HCT116 (cell line): ENCODE results near the gene PDRG1. TPM values are rescaled to one million over a fixed set of nuclear protein-coding genes. Genes with fewer than 3 reads are reported as not detected.

Experiments used
- ATAC-seq: fragments of 200-7000 bp; cut with Tn5 transposase; 2 replicates; pipeline ENCODE4 v1.9.1; 2020; ENCODE audit warnings: mild to moderate bottlenecking, moderate library complexity
- BruUV-seq: library from RNA; stranded (reverse); fragments of 400-500 nt; replicated peaks from 2 replicates; lab custom pipeline; 2021; lab: Mats Ljungman, UMichigan
- CTCF ChIA-PET: fragments of 300-600 bp; sonication (Branson Sonifier 250); formaldehyde crosslinking; loops from one replicate; lab custom pipeline; 2021; ENCODE audit warnings: antibody characterized with exemption; lab: Charles Lee
- POLR2A ChIA-PET: fragments of 300-600, 350-600 bp; sonication (Branson Sonifier 250); formaldehyde crosslinking; loops from one replicate; lab custom pipeline; 2021; ENCODE audit warnings: antibody characterized with exemption; lab: Charles Lee
- RAD21 ChIA-PET, 2 experiments: fragments of 300-600 bp; sonication (Branson Sonifier 250); formaldehyde crosslinking; loops; one replicate each; lab custom pipeline; 2023; ENCODE audit warnings: low total read pairs in 2 of 2; ENCODE audit not compliant: uncharacterized antibody in 2 of 2, unreplicated experiment in 2 of 2, low non-redundant PET in 1 of 2; lab: Charles Lee
- DNase-seq: peaks from one replicate; pipeline ENCODE4 v3.0.0-alpha.2; 2010; ENCODE audit warnings: low read depth, low spot score
- H2AFZ ChIP-seq: fragments of 200-600 bp; shearing (Covaris generic), sonication (generic); 2 replicates; pipeline ENCODE4 v1.6.1; 2017; ENCODE audit warnings: low read depth, mixed run types, mixed read lengths, antibody characterized with exemption, low read length; ENCODE audit not compliant: poor library complexity, severe bottlenecking
- H3K27ac ChIP-seq: 2 replicates; pipeline ENCODE4 v1.5.1; 2012; ENCODE audit warnings: low read depth, low read length
- H3K27me3 ChIP-seq: fragments of 200-600 bp; sonication (generic); 2 replicates; pipeline ENCODE4 v1.6.1; 2016; ENCODE audit warnings: mixed run types, low read length, mixed read lengths; ENCODE audit not compliant: insufficient read depth
- H3K36me3 ChIP-seq, 2 experiments: fragments of 200-500 bp in 1 of 2; fragments of 200-600 bp in 1 of 2; sonication (Bioruptor generic) in 1 of 2; sonication (generic) in 1 of 2; 2 replicates each; pipeline versions ENCODE4 v1.5.1 to v1.6.1; 2014 to 2016; ENCODE audit warnings: low read length in 2 of 2, inconsistent platforms in 1 of 2, mixed read lengths in 1 of 2, mixed run types in 1 of 2; ENCODE audit not compliant: insufficient read depth in 2 of 2, control insufficient read depth in 1 of 2
- H3K4me1 ChIP-seq, 2 experiments: fragments of 200-600 bp in 1 of 2; sonication (generic) in 1 of 2; 2 replicates each; pipeline versions ENCODE4 v1.5.1 to v1.6.1; 2012 to 2017; ENCODE audit warnings: low read length in 2 of 2, inconsistent platforms in 1 of 2, mild to moderate bottlenecking in 1 of 2, mixed read lengths in 1 of 2, mixed run types in 1 of 2, moderate library complexity in 1 of 2; ENCODE audit not compliant: insufficient read depth in 2 of 2, control insufficient read depth in 1 of 2
- H3K4me2 ChIP-seq: fragments of 200-600 bp; sonication (generic); 2 replicates; pipeline ENCODE4 v1.6.1; 2017; ENCODE audit warnings: mixed run types, low read length, mixed read lengths
- H3K4me3 ChIP-seq, 2 experiments: fragments of 200-600 bp in 1 of 2; sonication (generic) in 1 of 2; replicated peaks in 1 of 2; 2 replicates each; pipeline ENCODE4 v1.5.1; 2011 to 2016; ENCODE audit warnings: low read length in 2 of 2, control low read depth in 1 of 2, low read depth in 1 of 2, mild to moderate bottlenecking in 1 of 2, mixed read lengths in 1 of 2, mixed run types in 1 of 2
- H3K79me2 ChIP-seq: fragments of 200-600 bp; sonication (generic); 2 replicates; pipeline ENCODE4 v1.6.1; 2017; ENCODE audit warnings: mild to moderate bottlenecking, mixed run types, low read length, moderate library complexity, mixed read lengths; ENCODE audit not compliant: insufficient read depth
- H3K9ac ChIP-seq: fragments of 200-600 bp; sonication (generic); 2 replicates; pipeline ENCODE4 v1.6.1; 2016; ENCODE audit warnings: low read length, mixed read lengths
- H3K9me2 ChIP-seq: fragments of 200-600 bp; sonication (generic), shearing (Covaris generic); 2 replicates; pipeline ENCODE4 v1.6.1; 2017; ENCODE audit warnings: mixed run types, mild to moderate bottlenecking, moderate library complexity; ENCODE audit not compliant: insufficient read depth
- H3K9me3 ChIP-seq, 2 experiments: fragments of 200-500 bp in 1 of 2; fragments of 200-600 bp in 1 of 2; sonication (Bioruptor generic) in 1 of 2; sonication (generic) in 1 of 2; 2 replicates each; pipeline ENCODE4 v1.6.1; 2014 to 2017; ENCODE audit warnings: low read length in 2 of 2, mixed read lengths in 2 of 2, inconsistent platforms in 1 of 2, low read depth in 1 of 2, mild to moderate bottlenecking in 1 of 2, mixed run types in 1 of 2, moderate library complexity in 1 of 2; ENCODE audit not compliant: control insufficient read depth in 1 of 2, insufficient read depth in 1 of 2
- H4K20me1 ChIP-seq: fragments of 200-600 bp; sonication (generic), shearing (Covaris generic); 2 replicates; pipeline ENCODE4 v1.6.1; 2017; ENCODE audit warnings: mixed run types, mild to moderate bottlenecking, moderate library complexity; ENCODE audit not compliant: insufficient read depth
- CBX3 ChIP-seq: IDR thresholded peaks from 2 replicates; pipeline ENCODE4 v1.6.1; 2012; ENCODE audit warnings: low read depth
- POLR2AphosphoS5 ChIP-seq: IDR thresholded peaks from 2 replicates; pipeline ENCODE4 v1.6.1; 2011; ENCODE audit warnings: mild to moderate bottlenecking, low read depth, low read length, moderate library complexity
- SP1 ChIP-seq: IDR thresholded peaks from 2 replicates; pipeline ENCODE4 v1.6.1; 2012; ENCODE audit warnings: low read depth
- SRF ChIP-seq: IDR thresholded peaks from 2 replicates; pipeline ENCODE4 v1.6.1; 2012; ENCODE audit warnings: low read depth
- intact Hi-C: fragments of 100-400 bp; cut with micrococcal nuclease; formaldehyde crosslinking; loops from 2 replicates; pipeline ENCODE4 v1.10.0; 2022
- total RNA-seq: library from RNA; stranded (reverse); gene quantifications from one replicate; pipeline ENCODE4 v1.2.1, GENCODE V29; 2021; ENCODE audit not compliant: unreplicated experiment
- TF ChIP-seq, protein P1 (sequence below), 3 experiments: fragments of 200-600 bp in 1 of 3; sonication (generic) in 1 of 3; IDR thresholded peaks in 2 of 3; conservative IDR thresholded peaks in 1 of 3; 2 replicates each; pipeline ENCODE4 v1.5.1; 2012 to 2017; ENCODE audit warnings: low read depth in 2 of 3, low read length in 2 of 3, antibody characterized with exemption in 1 of 3, borderline replicate concordance in 1 of 3, control low read depth in 1 of 3, mild to moderate bottlenecking in 1 of 3, mixed read lengths in 1 of 3, mixed run types in 1 of 3, moderate library complexity in 1 of 3; ENCODE audit not compliant: insufficient read depth in 1 of 3
- TF ChIP-seq, protein P2 (sequence below): IDR thresholded peaks from 2 replicates; pipeline ENCODE4 v1.6.1; 2012

PDRG1 gene
- total RNA-seq, 1 experiment from 2014 or later = 18.7 TPM

DNA sequence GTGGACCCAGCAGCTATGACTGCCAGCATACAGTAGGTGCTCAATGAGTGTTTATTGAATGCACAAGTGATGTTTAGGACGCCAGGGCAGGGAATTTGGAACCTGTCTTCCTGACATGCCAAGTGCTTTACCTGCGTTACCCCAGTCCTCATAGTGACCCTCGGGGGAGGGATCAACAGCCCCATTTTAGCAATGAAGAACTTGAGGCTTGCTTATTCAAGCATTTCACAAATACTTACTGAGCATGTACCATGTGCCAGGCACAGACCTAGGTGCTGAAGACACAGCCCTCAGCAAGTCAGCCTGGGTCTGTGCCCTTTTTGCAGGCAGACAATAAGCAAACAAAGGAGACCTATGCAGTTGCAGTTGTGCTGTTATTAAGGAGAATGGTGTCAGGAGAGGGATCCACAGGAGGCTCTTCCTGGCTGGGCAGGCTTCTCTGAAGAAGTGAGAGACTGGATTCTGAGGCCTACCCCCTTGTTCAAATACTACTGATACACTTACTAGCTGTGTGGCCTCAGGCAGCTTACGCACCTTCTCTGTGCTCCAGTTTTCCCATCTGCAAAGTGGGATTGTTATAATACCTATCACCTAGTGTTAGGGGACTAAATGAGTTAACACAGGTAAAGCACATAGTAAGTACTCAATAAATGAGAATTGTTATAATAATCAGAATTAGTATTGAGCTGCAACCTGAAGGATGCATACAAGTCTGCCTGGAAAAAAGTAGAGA lies 41.6 kb downstream of the PDRG1 start:
- H3K9ac ChIP-seq = no peak overlapping the region
- H3K79me2 ChIP-seq = no peaks in the 10 kb centered on the region
- TF ChIP-seq CBX3 = no peak
- TF ChIP-seq SRF = no peak
- no peak for TF ChIP-seq POLR2AphosphoS5
- TF ChIP-seq, protein P1, sequence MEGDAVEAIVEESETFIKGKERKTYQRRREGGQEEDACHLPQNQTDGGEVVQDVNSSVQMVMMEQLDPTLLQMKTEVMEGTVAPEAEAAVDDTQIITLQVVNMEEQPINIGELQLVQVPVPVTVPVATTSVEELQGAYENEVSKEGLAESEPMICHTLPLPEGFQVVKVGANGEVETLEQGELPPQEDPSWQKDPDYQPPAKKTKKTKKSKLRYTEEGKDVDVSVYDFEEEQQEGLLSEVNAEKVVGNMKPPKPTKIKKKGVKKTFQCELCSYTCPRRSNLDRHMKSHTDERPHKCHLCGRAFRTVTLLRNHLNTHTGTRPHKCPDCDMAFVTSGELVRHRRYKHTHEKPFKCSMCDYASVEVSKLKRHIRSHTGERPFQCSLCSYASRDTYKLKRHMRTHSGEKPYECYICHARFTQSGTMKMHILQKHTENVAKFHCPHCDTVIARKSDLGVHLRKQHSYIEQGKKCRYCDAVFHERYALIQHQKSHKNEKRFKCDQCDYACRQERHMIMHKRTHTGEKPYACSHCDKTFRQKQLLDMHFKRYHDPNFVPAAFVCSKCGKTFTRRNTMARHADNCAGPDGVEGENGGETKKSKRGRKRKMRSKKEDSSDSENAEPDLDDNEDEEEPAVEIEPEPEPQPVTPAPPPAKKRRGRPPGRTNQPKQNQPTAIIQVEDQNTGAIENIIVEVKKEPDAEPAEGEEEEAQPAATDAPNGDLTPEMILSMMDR (IDR thresholded peaks at IDR 0.05 in 2 of 3, conservative IDR thresholded peaks at IDR 0.05 in 1 of 3; ENCODE audit: borderline replicate concordance in 1 of 3, insufficient read depth in 1 of 3, low read depth in 2 of 3, low read length in 2 of 3) = no peak
- no peak for TF ChIP-seq SP1
- TF ChIP-seq, protein P2, sequence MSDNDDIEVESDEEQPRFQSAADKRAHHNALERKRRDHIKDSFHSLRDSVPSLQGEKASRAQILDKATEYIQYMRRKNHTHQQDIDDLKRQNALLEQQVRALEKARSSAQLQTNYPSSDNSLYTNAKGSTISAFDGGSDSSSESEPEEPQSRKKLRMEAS = no peak
- H2AFZ ChIP-seq = no peak overlapping the region
- H4K20me1 ChIP-seq = no peaks in the 10 kb centered on the region
- no peak for DNase-seq
- CTCF ChIA-PET = no interaction called here
- no TSS peak for BruUV-seq
- H3K4me2 ChIP-seq = no peak overlapping the region
- H3K9me2 ChIP-seq = no peaks in the 10 kb centered on the region
- no peaks in the 10 kb centered on the region for H3K9me3 ChIP-seq
- H3K4me3 ChIP-seq = no peak overlapping the region
- no peak overlapping the region for H3K27ac ChIP-seq
- intact Hi-C loops = no loop called here
- RAD21 ChIA-PET = no interaction called here
- H3K4me1 ChIP-seq = no peaks in the 10 kb centered on the region
- no peaks in the 10 kb centered on the region for H3K36me3 ChIP-seq
- POLR2A ChIA-PET = no interaction called here
- H3K27me3 ChIP-seq = no peaks in the 10 kb centered on the region
- no peak for ATAC-seq
